Epithelial cell of prostate (primary cell): ENCODE results near the gene MAP6.
"Not testable (repeated sequence)": the region's sequence is repeated elsewhere in the genome, so short reads cannot be mapped to it uniquely, and the experiment has no call there.

Experiments used
- DNase-seq: peaks from one replicate; pipeline ENCODE4 v3.0.0-alpha.2; 2011; ENCODE audit warnings: low read depth, low spot score
- H3K27ac ChIP-seq: fragments of 450-650 bp; 2 replicates; pipeline ENCODE4 v1.5.1; 2017; ENCODE audit warnings: mild to moderate bottlenecking

Gene MAP6

GRCh38 chr11:75668451-75669297 is at the start of gene MAP6:
MAP6 (minus strand) TSS chr11:75669038; CDS start chr11:75668369, 669 bp downstream.
- no peak within 1 kb of the TSS for H3K27ac ChIP-seq
- DNase-seq = no peak

DNA sequence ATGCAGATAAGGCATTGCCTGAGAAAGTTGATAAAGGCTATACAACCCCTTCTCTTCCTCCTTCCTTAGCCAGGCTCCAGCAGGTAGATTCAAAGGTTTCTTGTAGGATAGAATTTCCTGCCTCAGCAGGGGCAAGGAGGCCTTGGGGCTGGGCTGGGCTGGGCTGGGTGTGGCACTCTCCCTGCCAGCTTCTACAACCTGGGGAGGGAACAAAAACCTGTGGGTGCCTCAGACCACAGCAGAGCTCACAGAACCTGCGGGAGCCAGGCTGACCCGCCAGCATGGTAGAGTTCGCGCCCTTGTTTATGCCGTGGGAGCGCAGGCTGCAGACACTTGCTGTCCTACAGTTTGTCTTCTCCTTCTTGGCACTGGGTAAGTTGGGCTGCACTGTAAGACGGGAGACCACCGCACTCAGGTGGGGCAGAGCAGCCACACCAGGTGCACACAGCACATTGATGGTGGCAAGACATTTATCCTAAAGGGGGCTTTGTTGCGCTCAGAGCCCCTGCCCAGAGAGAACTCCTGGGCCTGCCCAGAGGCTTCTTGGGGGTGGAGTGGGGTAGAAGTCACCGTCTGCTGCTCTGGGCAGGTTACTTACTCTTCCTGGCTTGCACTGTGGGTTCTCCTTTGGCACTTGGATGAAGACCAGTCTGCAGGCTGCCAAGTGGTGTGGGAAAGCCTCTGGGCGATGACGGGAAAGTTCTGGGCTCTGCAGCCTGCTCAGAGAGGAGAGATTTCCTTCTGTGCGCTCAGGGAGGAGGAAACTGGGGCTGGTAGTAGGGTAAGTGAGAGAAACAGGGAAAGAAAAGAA is 49.0 kb upstream of the MAP6 start, which contains the start of gene MOGAT2:
MOGAT2 (plus strand) TSS at position 231 of the 811 bp plus-strand sequence; CDS start at position 282, 51 bp downstream.
- no peak within 1 kb of the TSS for H3K27ac ChIP-seq
- DNase-seq = no peak

- DNase-seq = no peak
- no peak overlapping the region for H3K27ac ChIP-seq
Measured at GRCh38 chr11:75716659-75717058, 47.8 kb upstream of the MAP6 start.

DNA sequence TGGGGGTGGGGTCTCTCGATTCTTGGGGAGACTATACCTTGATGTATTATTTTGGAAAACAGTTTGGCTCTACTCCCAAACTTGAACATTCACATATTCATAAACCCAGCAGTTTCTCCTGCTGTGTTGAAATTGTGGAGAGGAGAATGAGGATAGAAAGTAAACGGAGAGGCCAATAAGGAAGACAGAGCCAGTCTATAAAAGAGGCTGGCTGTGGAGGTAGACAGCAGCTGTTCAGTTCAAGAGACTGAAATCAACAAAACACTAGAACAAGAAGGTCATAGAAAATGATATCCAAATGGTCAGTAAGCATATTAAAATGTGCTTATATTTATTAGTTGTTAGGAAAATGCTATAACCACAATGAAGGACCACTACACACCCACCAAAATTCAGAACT is 46.9 kb upstream of the MAP6 start:
- DNase-seq = no peak
- no peak overlapping the region for H3K27ac ChIP-seq

DNA sequence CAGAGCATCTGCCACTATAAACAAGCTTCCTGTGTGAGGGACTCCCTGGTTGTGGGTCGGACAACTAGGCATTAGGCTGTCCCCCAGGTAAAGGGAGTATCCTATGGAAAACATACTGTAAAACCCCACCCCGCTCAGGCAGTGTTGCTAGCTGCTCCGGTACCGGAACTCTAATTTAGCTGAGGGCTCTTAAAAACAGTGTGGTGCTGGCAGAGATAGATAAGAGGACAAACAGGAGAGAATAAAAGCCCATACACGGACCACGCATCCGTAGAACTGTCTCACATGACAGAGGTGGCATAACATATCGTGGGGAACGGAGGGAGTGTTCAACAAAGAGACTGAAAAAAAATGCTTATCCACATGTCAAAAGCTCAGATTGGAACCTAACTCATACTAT is 45.4 kb upstream of the MAP6 start:
- H3K27ac ChIP-seq = no peak overlapping the region
- DNase-seq = no peak

- no peak for DNase-seq
- H3K27ac ChIP-seq = no peak overlapping the region
Measured at GRCh38 chr11:75706260-75706729, 37.5 kb upstream of the MAP6 start.

DNA sequence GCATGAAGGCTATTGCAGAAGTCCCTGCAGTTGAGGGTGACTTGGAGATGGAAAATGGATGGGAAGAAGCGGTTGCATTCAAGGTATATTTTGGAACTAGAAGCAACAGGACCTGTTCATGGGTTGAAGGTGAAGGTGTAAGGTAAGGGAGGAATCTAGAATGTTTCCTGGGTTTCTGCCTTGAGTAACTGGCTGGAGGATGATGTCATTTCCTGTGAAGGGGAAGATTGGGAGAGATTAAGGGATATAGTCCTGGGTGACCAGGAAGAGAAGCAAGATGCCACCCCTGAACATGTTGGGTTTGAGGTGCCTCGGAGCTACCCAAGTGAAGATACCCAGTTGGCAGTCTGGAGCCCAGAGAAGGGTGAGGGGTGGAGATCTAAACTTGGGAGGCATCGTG is 36.7 kb upstream of the MAP6 start:
- DNase-seq = no peak
- no peak overlapping the region for H3K27ac ChIP-seq

- no peak overlapping the region for H3K27ac ChIP-seq
- DNase-seq = no peak
Measured at GRCh38 chr11:75703695-75704237, 34.9 kb upstream of the MAP6 start.

- DNase-seq = no peak
- no peak overlapping the region for H3K27ac ChIP-seq
Measured at GRCh38 chr11:75700940-75701339, 32.1 kb upstream of the MAP6 start.

GRCh38 chr11:75697906-75698581 is 29.2 kb upstream of the MAP6 start:
- no peak overlapping the region for H3K27ac ChIP-seq
- DNase-seq = no peak

DNA sequence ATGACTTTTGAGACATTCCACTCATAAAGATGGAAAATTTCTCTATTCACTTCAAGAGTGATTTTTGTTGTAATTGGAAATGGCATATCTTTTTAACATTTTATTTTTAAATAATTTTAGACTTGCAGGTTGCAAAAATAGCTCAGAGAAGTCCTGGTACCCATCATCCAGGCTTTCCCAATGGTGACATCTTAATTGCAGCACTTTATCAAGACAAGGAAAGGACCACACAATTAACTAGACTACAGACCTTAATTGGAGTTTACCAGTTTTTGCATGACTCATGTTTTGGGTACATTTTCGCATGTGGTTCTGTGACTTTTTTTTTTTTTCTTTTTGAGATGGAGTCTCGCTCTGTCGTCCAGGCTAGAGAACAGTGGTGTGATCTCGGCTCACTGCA is 23.0 kb upstream of the MAP6 start:
- no peak for DNase-seq
- no peak overlapping the region for H3K27ac ChIP-seq

DNA sequence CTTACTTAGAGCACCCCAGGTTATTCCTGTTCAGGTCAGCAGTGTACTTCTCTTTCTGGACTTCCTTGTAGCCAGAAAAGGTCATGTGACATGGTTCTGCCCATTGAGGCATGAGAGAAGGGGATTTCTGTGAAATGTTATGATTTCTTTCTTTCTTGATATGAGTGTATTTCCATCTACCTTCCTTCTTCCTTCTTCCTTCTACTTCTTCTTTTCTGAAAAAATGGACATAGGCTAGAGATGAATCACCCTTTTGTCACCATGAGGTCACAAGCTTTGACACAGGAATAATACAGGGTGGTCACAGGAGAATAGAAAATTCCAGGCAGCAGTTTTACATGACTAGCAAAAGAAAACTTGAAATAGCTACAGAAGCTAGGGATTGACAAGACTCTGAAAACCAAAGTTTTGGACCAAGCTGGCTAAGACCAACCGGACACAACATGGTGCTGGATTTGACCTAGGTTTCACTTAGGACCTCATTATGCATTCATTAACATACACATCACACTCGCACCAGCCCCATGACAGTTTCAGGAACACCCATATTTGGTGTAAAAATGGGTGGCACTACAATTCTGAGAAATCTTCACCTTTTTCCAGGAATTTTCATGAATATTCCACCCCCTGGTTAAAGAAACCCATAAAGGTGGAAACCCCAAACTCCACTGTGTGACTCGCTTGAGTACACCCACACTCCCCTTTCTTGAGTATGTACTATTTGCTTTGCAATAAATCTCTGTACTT is 21.2 kb upstream of the MAP6 start:
- no peak overlapping the region for H3K27ac ChIP-seq

GRCh38 chr11:75683856-75684255 is 15.0 kb upstream of the MAP6 start:
- DNase-seq, H3K27ac ChIP-seq: not testable (repeated sequence)

More for the DNA sequence above, 21.2 kb upstream of the MAP6 start:
- DNase-seq = no peak

DNA sequence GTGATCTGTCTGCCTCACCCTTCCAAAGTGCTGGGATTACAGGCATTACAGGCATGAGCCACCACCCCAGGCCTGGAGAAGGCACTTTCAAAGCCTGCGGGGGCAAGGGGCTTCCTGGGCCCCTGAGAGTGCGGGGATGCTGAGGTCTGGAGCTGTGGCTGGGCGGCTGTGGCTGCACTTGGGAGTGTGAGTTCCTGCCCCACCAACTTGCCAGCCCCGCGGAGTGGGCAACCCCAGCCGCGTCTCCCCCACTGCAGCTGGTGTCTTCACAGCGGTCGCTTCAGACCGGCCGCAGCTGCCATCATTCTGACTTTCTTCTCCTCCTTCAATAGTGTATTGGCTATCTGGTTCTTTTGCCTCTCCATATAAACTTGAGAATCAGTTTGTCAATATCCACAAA is 10.7 kb upstream of the MAP6 start:
- no peak overlapping the region for H3K27ac ChIP-seq
- DNase-seq = no peak

- DNase-seq = no peak
- H3K27ac ChIP-seq = no peak overlapping the region
Measured at GRCh38 chr11:75678620-75679259, 9.9 kb upstream of the MAP6 start.

DNA sequence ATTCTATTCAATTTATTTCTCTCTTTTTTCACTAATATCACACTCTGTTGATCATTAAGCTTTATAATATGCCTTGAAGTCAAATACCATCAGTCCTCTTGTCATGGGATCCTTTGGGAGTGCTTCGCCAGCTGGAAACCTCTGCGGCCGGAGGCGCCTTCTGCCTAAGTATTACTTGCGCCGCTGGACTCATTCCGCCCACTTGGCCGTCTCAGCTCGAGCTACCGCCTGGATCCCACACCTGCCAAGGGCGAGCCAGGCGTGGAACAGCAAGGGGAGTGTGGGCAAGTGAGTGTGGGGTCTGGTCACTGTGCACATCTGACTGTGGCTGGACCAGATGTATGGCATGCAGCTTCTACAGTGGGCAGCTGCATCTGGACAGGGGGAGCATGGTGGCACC is 9.1 kb upstream of the MAP6 start:
- no peak for DNase-seq
- no peak overlapping the region for H3K27ac ChIP-seq

- H3K27ac ChIP-seq = no peak overlapping the region
- DNase-seq = no peak
Measured at GRCh38 chr11:75677275-75677674, 8.4 kb upstream of the MAP6 start.

GRCh38 chr11:75673977-75674582 is 5.2 kb upstream of the MAP6 start:
- DNase-seq = peak; percentile 39
- H3K27ac ChIP-seq = no peak overlapping the region
